Adrenal gland (tissue), 5 donors: ENCODE data around the gene CHST2.

ENCODE experiments used
- POLR2A ChIP-seq, 2 donors: fragments of 450-650 bp; IDR thresholded peaks; one replicate each; pipeline ENCODE4 v1.6.1; 2017; ENCODE audit warnings: antibody characterized with exemption in 2 of 2, mild to moderate bottlenecking in 2 of 2, moderate library complexity in 1 of 2
- TF ChIP-seq, protein P1 (sequence below), 6 experiments: fragments of 450-650 bp in 4 of 6; fragments of 200-600 bp in 2 of 6; sonication (generic) in 1 of 6; IDR thresholded peaks; 1 replicate in 5 of 6; 2 replicates in 1 of 6; pipeline versions ENCODE4 v1.5.1 to v1.8.0; 2016 to 2021; ENCODE audit warnings: antibody characterized with exemption in 6 of 6, mild to moderate bottlenecking in 2 of 6, moderate library complexity in 1 of 6
- donor health status: DM: no; HTN: no; CAD: no.

GRCh38 chr3:143084856-143085731, 34.5 kb upstream of the CHST2 start:
- TF ChIP-seq, protein P1, sequence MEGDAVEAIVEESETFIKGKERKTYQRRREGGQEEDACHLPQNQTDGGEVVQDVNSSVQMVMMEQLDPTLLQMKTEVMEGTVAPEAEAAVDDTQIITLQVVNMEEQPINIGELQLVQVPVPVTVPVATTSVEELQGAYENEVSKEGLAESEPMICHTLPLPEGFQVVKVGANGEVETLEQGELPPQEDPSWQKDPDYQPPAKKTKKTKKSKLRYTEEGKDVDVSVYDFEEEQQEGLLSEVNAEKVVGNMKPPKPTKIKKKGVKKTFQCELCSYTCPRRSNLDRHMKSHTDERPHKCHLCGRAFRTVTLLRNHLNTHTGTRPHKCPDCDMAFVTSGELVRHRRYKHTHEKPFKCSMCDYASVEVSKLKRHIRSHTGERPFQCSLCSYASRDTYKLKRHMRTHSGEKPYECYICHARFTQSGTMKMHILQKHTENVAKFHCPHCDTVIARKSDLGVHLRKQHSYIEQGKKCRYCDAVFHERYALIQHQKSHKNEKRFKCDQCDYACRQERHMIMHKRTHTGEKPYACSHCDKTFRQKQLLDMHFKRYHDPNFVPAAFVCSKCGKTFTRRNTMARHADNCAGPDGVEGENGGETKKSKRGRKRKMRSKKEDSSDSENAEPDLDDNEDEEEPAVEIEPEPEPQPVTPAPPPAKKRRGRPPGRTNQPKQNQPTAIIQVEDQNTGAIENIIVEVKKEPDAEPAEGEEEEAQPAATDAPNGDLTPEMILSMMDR (IDR thresholded peaks at IDR 0.05) = no peak
- TF ChIP-seq POLR2A (IDR thresholded peaks at IDR 0.05) = no peak
